Skin epidermis (tissue), 12 donors: ENCODE measurements around the gene SLC15A4.
"Not testable (repeated sequence)": the region's sequence is repeated elsewhere in the genome, so short reads cannot be mapped to it uniquely, and the experiment has no call there.

Source experiments
- H3K27ac ChIP-seq, 21 experiments: fragments of 200-600 bp; sonication (generic) in 11 of 21; one replicate each; pipeline ENCODE4 v1.5.0; 2020; ENCODE audit warnings: mild to moderate bottlenecking in 3 of 21, inconsistent platforms in 2 of 21, moderate library complexity in 2 of 21
- H3K4me3 ChIP-seq, 7 experiments: fragments of 200-600 bp; sonication (generic) in 2 of 7; one replicate each; pipeline ENCODE4 v1.5.0; 2020; ENCODE audit warnings: inconsistent platforms in 2 of 7, mild to moderate bottlenecking in 2 of 7, moderate library complexity in 1 of 7

Gene SLC15A4

DNA sequence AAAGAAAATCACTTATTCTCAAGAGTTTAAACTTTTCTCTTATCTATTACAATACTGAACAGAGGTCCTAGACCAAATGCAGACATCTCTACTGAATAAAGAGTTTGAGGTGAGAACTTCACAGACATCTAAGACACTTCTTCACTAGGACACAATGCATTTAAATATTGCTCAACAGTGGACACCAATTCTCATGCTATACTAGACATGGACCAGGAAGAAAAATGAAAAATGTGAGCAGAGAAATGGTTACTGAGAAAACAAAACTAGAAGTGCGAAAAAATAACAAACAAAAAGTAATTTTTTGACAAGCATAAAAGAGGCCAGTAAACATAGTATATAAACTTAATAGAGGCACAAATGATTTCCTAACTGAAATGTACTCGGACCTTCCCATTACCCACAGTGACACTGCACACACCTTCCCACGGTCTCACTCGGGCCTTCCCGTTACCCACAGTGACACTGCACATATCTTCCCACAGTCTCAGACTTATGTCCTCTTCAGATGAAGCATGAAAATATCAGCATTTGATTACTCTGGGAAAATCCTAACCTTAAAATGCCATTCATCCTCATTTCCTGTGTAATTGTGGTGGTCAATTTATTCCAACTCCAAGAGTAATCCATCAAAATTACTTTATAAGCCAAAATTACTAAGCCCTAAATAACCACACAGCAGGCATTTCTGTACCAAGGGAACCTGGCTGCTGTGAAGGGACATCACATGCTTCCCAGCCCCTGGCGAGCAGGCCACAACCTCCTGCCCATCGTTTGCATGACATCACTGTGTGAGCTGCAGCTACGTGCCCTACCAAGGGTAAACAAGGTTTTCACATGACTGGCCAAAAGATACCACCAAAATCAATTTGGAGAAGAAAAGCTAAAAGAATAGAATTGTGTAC is 6.4 kb downstream of the SLC15A4 start:
- no peak overlapping the region for H3K4me3 ChIP-seq
- H3K27ac ChIP-seq, result peak overlapping the region in 16 of 21 experiments; percentile 24 to 81 (median 66)

DNA sequence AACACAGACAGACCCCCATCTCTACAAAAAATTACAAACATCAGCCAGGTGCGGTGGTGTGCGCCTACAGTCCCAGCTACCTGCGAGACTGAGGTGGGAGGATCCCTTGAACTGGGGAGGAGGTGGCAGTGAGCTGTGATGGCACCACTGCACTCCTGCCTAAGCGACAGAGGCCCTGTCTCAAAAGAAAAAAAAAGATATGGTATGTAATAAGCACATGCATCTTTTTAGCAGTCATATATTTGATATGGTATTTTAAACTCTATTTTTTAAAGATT is 7.2 kb downstream of the SLC15A4 start:
- Histone ChIP-seq H3K27ac (peak overlapping the region in 8 of 21 experiments; percentile 8 to 75 (median 40)), H3K4me3 (no peak overlapping the region)

DNA sequence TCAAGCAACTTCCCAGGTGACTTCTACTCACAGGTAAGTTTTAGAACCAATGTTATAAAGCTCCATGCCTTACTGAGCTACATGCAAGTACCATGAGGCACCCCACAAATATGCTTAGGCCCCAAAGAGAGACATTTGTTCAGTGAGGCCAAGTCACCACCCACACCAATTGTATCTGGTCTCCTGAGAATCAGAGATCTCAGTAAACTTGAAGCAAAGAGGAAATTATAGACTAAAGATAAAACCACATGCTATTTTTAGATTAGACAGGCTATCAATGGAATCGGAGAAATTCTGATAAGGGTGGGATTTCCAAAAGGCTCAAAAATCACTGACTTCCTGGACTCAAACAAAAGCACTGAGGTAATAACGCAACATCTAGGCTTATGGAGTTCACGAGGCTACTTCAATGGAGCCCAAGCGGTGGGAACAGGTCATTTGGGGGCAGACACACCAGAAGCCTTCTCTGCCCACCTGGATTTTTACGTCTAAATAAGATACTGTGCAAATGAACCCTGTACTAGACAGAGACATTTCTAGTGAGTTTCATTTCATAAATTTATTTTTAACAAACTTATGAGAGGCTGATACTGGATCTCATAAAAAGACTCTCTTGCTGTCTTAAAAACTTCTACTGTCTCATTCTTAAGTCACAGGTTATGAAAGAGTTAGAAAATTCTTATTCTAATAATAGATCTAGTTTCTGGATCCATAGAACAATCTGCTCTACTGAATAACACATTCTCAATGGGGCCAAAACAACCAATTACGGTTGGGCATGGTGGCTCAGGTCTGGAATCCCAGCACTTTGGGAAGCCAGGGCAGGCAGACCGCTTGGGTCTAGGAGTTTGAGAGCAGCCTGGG is 7.7 kb downstream of the SLC15A4 start:
- Histone ChIP-seq H3K4me3 (no peak overlapping the region), H3K27ac (peak overlapping the region in 8 of 21 experiments; percentile 8 to 75 (median 40))

DNA sequence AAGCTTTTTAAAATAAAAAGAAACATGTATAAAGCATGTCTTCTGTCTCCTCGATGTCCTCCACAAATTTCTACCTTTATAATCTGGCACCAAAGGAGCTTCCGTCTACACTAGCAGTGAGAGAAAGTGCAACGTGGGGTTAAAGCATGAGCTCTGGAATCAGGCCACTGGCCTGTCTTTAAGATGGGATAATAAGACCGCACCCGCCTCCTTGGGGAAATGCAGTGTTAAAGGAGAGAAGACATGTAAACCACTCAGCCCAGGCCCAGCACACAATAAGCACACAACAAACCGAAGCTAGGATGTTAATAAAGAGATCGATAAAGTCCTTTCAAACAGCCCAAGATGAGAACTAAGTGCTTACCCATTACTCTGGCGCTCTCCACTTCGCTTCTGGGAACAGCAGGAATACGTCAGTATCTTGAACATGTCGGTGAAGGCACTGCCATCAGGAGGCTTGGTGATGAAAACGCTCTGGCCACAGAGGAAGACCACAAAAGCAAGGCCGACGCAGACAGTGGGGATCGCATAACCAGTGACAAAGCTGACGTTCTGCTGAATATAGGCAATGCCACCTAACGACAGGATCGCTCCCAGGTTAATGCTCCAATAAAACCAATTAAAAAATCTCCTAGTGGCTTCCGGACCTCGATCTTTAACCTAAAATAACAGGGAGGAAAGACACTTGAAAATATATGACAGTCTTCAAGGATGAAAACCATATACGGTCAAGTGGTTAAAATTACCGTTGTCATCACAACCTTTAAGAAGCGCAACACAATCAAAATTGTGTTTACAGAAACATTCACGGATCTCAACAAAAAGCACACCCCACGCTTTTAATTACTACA is 9.1 kb downstream of the SLC15A4 start:
- Histone ChIP-seq H3K4me3 (no peak overlapping the region), H3K27ac (peak overlapping the region in 6 of 21 experiments; percentile 1 to 68 (median 40))

DNA sequence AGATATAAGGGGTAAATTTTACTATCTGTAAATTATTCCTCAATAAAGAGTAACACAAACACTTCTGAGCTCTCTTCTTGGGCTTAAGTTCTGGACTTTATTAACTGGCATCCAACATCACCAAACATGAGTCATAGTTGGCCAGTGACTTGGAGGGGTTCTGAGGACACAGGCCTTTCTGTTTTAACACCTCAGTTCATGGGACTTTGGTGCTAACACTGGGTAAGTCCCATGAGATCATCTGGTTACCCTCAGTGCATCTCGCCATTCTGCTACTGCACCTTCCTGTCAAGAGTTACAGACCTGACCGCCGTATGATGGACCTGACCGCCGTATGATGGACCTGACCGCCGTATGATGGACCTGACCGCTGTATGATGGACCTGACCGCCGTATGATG is 9.9 kb downstream of the SLC15A4 start:
- Histone ChIP-seq H3K27ac (peak overlapping the region in 6 of 21 experiments; percentile 21 to 68 (median 44)), H3K4me3 (no peak overlapping the region)

DNA sequence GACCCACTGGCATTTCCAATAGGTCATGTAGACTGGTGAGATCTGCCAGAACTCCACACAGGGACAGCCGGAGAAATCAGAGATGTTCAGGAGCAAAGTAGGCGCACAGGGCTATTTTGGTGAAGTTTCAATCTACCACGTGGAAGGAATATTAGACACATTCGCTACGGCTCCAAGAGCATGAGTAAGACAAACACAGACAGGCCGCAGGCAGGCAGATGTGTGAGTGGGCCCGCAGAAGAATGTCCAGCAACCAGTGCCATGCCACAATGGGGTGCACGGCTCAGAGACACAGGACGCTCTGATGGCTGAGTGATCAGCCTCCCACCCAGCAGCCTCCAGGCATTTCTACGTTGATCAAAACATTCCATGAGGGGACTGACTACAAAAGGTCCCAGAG is 10.4 kb downstream of the SLC15A4 start:
- Histone ChIP-seq H3K4me3 (no peak overlapping the region), H3K27ac (peak overlapping the region in 6 of 21 experiments; percentile 24 to 68 (median 38))

DNA sequence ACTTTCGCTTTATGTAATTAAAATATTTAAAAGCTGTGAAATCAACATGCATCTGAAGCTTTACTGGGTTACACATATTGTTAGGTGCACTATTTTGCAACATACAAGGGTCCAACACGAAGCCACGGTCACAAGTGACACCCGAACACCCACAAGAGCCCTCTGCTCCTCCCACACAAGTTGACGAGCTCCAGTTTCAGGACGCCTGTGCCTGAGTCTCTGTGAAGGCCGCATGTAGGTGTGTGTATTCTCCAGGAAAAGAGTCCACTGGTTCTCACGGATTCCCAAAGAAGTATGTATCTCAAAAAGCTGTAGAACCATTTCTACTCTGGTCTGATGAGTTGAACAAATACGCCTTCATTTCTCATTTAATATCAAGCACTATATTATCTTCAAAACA is 12.0 kb downstream of the SLC15A4 start:
- peak overlapping the region in 1 of 21 experiments; percentile 22 for H3K27ac ChIP-seq
- H3K4me3 ChIP-seq, result no peak overlapping the region

- Histone ChIP-seq H3K27ac (peak overlapping the region in 16 of 21 experiments; percentile 7 to 65 (median 40)), H3K4me3 (no peak overlapping the region)
Measured at GRCh38 chr12:128810182-128811127, 13.3 kb downstream of the SLC15A4 start.

GRCh38 chr12:128808651-128809050 is 15.1 kb downstream of the SLC15A4 start:
- Histone ChIP-seq H3K27ac (no peak overlapping the region), H3K4me3 (no peak overlapping the region)

- peak overlapping the region in 4 of 21 experiments; percentile 25 to 59 (median 50) for H3K27ac ChIP-seq
- H3K4me3 ChIP-seq, result no peak overlapping the region
Measured at GRCh38 chr12:128807161-128807724, 16.5 kb downstream of the SLC15A4 start.

- no peak overlapping the region for H3K4me3 ChIP-seq
- no peak overlapping the region for H3K27ac ChIP-seq
Measured at GRCh38 chr12:128806573-128806972, 17.2 kb downstream of the SLC15A4 start.

- not testable (repeated sequence) for H3K4me3 ChIP-seq, H3K27ac ChIP-seq
Measured at GRCh38 chr12:128805406-128805805, 18.4 kb downstream of the SLC15A4 start.

GRCh38 chr12:128804762-128805161 is 19.0 kb downstream of the SLC15A4 start:
- no peak overlapping the region for H3K27ac ChIP-seq
- no peak overlapping the region for H3K4me3 ChIP-seq

DNA sequence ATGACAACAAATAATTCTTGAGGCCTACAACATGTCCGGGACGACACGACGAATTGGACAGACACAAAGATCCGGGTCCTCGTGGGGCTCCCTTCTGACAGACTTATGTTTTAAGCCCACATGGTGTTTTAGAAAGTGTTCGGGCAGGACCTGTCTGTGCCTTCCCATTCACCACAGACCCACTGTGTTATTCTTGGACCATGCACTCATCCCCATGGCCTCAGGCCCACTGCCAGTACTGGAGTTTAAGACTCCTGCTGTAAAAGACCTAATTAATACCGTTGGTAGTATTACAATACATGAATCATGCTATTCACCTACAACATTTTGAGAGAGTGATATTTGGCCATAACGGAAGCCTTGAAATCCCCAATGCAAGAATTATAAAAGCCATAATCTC is 20.0 kb downstream of the SLC15A4 start:
- H3K27ac ChIP-seq, result no peak overlapping the region
- H3K4me3 ChIP-seq, result no peak overlapping the region

DNA sequence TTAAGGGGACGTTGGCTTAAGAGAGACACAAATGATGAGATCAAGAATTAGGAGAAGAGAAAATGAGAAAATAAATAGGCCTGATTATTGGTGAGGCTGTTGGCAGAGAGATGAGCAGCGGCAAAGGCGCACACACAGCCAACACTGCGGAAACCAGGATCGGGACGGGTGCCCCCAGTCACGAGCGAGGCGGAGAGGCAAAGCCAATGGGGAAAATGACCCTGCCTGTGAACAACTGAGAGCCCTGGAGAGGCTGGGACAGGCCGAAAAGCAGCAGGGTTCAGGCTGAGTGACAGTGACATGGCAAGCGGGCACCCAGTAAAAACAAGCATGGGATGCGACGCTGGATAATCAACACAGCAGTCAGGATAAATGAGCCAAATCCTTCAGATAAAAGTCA is 21.0 kb downstream of the SLC15A4 start:
- no peak overlapping the region for H3K27ac ChIP-seq
- H3K4me3 ChIP-seq, result no peak overlapping the region

DNA sequence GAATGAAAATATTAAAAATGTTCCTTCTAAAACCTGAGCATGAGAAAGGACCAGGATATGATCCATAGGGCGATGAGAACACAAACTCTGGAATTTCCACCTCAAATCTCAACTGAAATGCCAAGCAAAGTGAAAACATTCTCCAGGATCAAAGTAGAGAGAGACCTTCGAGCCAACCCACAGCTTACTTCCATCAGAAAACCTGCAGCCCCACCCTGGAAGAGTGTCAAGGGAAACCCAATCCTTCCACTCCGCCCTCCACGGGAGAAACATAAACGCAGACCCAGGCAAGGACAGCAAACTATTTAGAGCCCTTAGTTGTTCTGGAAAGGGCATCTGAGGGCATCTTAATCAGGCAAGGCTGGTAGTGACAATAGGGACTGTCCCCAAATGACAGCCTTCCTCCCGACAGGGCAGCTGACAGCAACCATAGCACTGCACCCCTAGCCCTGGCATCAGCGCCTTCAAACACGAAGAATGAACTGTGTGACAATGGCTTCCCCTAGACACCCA is 21.8 kb downstream of the SLC15A4 start:
- Histone ChIP-seq H3K27ac (no peak overlapping the region), H3K4me3 (no peak overlapping the region)

DNA sequence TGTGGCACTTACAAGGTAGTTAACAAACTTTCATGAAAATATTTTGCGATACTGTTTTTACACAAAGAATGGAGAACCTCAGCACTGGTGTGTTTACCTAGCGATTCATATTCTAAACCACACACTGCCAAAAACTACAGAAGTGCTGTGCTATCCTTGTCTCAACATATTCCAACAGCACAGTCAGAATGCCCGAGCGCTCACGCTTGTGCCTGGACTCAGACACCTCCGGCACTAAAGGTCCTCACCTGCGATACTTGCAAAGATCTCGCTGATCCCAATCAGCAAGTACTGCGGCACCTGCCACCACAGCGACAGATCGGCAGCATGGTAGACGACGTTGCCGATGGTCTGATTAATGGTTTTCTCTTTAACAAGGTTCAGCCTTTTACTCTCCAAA is 23.2 kb downstream of the SLC15A4 start:
- Histone ChIP-seq H3K4me3 (no peak overlapping the region), H3K27ac (no peak overlapping the region)
